Effector CD8-positive, alpha-beta T cell (primary cell): ENCODE results near the gene MAEA.

Experiments
- DNase-seq: peaks from one replicate; lab custom pipeline; 2025; lab: John Stamatoyannopoulos, UW
- total RNA-seq, 4 experiments: gene quantifications; one replicate each; lab custom pipeline; 2026; lab: John Stamatoyannopoulos, UW

Gene MAEA
- total RNA-seq, result 89.7 to 101 (median 96.5) reads per million in 4 experiments

DNA sequence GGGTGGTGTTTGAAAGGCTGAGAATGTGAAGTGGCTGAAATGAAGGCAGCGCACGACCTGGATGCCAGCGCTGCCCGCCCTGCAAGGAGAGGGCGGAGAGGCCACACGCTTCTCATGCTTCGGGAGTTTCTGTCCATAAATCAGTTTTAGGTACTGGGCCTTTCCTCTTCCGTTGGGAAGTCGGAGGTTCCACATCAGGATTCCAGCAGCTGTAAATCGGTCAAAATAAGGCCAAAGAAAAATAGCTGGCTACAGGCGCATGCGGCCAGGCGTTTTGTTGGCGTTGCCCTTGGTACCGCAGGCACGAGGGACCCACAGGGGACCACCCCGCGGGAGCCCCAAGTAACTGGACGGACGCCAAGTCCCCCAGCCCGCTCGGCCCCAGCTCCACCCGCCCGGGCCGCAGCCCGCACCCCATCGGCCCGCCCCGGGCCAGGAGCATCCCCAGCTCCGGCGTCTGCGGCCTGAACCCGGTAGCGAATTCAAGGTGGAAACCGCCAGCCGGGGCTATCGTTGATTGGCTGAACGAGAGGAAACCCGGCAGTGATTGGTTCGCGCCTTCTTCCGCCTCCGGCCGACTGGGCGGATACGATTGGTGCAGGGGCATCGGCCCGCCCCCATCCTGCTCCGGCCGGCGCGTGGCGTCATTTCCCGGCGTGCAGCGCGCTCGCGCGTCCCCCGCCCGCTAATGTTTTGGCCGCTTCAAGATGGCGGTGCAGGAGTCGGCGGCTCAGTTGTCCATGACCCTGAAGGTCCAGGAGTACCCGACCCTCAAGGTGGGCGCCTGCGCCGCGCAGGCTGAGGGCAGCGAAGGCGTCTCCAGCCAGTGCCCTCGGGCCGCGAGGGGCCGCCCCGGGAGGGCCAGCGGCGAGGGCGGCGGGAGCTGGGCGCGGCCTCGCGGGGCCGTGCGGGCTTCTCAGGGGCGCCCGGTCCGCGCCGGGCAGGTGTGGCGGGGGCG is at the start of gene MAEA:
Gene MAEA (plus strand): TSS at position 685 of the 958 bp plus-strand sequence. CDS start 23 bp downstream, at position 708.
- peak; percentile 94 for DNase-seq

DNA sequence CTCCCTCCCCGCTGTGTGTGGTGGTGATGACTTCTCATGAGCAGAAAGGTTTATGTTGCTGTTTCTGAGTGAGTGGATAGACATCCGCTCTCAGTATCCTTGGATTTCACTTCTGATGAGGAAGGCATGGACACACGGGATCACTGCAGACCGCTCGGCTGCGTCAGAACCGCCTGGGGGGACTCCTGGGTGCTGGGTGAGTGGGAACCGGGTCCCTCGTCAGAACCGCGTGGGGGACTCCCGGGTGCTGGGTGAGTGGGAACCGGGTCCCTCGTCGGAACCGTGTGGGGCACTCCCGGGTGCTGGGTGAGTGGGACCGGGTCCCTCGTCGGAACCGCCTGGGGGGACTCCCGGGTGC is 49.8 kb upstream of the MAEA start:
- no peak for DNase-seq

DNA sequence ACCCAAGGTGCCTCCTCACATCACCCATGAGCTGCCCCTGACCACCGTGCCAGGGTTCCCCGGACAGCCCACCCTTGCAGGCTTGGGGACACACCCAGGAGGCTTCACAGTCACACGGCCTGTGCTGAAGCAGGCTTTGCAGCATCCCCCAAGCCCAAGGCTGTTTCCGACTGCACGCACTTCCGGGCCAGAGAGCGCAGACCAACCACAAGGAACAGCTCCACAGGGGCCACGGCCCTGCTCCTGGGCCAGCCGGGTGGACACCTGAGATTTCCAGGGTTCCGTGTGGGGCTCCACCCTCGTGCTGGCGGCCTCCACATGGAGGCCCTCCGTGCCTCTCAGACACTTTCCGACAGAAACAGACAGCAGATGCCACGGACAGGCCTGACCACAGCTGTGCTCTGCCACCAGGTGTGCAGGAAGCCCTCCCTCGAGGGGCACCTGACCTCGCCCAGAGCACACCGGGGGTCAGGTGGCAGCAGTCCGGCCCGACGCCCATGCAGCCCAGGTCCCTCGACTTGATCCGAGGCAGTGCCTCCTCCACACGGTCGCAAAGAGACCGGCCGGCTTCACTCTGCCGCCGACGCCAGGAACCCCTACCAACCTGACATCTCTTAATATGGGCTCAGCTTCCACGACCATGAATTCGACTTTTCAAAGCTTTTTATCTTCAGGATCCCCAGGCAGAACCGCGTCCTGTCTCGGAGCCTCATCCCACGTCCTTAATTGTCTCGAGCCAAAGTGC is 48.8 kb upstream of the MAEA start:
- DNase-seq, result no peak

DNA sequence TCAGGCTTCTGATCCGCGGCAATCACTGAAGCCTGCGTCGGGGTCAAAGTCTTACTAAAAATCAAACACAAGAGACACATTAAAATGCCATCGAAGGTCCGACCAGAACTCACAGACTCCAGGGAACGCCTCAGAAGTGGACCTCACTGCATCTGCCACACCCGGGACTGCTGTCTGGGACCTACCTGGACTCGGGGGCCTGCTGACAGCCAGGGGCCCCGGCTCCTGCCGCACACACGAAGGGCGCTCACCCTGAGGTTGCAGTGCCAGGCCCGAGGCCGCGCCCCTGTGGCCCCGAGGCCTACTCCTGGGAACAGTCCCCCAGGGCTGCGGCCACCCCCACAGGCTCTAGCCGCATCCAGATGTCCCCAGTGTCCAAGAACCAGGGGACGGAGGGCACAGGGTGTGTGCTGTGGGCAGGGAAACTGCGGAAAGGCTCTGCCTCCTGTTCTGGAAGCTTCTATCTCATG is 48.2 kb upstream of the MAEA start:
- DNase-seq, result no peak

DNA sequence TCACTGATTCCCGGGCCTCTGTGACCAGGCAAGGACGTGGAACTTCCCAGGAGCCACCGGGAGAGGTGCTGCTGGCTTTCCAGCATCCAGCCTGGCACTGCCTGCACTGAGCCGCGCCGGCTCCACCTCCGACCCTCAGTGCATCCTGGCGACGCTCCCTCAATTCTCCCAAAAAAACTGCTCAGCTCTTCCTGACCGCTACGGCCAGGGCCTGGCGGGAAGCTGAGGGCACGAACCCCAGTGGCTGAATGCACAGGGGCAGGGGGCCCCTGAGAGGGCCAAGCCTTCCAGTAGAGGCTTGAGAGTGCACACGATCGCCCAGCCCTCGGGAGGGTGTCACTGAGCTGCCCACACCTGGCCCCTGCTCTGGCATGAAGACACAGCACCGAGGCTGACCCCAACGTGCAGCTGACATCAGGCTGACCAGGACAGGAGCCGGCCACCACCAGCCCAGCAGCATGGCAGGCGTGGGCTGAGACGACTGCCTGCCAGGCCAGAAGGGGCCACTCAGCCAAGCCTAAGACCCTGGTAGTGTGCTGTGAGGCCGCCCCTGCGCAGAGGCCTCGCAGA is 47.7 kb upstream of the MAEA start:
- DNase-seq, result no peak

DNA sequence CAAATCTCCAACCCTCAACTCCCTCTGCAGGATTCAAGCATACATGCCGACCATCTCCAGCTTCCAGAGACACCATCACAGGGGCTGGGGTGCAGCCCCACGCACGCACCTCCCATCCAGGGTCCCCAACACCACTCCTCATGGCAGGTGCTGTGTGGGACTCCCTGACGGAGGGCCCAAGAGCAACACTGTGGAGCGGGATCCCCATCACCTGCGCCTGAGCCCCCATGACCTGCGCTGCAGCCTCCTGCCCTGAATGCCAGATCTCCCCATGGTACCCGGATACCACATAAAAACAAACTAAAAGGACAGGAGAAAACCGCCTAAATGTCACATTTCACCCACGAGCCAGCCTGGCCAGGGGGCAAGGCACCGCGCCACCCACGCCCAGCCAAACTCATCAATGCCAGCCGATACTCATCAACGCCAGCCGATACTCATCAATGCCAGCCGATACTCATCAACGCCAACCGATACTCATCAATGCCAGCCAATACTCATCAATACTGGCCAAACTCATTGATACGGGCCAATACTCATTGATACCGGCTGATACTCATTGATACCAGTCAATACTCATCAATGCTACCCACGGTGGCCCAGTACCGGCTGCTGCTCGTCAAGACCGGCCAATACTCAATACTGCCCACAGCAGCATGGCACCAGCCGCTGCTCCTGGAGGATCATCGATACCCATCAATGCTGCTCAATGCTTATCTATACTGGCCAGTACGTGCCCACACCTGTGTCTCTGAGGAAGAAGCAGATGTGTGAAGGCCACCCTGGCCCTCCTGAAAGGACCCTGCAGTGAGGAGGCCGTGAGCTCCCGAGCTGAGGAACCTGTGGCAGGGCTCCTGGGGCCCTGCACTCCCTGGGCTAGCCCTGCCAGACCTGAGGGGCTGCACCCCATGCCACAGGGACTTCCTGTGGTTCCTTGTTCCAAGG is 46.9 kb upstream of the MAEA start:
- DNase-seq, result no peak

DNA sequence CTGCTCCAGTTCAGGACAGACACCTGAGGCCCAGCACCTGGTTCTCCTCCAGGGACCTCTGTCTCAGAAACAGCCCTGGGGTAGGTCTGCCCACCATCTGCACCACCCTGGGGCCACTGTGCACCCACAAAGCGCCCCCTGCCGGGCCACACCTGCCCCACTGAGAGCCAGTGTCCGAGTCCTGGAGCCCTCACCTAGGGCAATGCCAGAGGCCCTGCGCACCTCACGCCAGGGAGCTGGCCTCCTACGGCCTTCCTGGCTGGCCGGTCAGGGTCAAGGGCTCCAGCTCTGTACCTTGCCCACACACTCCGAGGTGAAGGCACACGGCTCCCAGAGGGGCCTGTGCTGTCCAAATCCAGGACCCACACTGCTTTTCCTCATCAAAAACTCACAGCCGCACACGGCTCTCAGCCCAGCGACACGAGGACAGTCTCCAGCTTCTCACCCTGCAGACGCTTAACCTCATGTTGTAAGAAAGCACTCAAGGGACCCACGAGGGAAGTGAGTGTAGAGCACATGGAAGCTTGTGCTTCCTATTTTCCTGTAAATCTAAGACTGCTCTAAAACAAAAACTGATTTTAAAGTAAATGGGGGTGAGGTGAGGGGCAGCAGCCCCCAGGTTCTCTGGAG is 46.1 kb upstream of the MAEA start:
- DNase-seq, result no peak

DNA sequence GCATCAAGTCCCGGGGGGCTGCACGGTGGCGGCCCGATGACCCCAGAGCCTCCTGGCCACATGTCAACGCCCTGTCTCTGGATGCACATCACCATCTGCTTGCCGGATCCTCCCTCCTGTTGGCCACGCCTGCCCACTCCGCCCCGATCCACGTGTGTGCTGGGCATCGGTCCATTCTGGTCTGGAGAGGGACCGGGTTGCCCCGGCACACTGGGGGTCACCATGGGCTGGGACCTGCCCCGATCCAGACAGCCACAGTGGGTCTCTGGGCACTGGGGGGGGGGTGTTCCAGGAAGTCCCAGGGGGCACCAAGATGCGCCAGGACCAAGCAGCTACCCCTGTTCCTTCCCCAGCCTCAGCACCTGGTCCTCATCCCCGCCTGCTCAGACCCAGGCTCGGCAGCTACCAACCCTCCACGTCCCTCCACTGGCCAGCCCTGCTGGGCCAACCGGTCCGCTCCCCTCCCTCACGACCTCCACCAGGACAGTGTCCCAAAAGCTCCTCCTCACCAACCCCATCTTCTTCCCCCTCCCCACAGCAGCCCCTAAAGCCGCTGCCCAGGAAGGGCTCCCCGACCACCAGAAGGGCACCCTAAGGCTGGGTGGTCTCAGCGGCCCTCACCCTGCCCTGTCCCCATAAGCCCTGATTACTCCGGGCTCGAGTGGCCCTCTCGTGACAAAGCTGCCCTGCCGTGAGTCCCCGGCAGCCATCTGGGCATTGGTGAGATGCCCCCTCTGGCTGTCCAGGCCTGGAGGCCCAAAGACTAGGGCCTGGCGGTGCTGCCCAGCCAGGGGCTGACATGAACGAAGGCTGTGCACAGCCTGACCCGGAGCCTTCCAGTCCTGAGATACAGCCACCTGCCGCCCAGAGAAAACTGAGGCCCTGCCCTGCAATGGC is 45.4 kb upstream of the MAEA start:
- no peak for DNase-seq

GRCh38 chr4:1244978-1245471 is 44.7 kb upstream of the MAEA start:
- DNase-seq, result no peak

DNA sequence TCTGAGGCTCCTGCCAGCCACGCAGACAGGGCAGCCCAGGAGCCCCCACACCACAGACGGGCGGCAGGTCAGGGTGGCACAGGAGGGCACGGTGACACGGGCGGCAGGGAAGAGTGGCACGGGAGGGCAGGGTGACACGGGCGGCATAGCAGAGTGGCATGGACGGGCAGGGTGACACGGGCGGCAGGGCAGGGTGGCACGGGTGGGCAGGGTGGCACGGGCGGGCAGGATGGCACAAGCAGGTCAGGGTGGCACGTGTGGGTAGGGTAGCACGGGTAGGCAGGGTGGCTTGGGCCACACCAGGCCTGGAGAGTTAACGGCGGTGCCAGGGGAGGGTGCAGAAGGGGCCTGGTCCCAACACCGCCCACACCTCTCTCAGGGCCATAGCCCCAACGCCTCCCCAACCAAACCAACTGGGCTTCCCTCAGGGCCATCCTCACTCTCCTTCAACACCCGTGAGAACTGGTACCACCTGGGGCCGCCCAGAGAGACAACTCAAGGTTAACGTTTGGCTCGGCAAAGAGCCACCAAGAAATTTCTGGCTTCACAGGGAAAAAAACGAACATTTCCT is 44.1 kb upstream of the MAEA start:
- no peak for DNase-seq

DNA sequence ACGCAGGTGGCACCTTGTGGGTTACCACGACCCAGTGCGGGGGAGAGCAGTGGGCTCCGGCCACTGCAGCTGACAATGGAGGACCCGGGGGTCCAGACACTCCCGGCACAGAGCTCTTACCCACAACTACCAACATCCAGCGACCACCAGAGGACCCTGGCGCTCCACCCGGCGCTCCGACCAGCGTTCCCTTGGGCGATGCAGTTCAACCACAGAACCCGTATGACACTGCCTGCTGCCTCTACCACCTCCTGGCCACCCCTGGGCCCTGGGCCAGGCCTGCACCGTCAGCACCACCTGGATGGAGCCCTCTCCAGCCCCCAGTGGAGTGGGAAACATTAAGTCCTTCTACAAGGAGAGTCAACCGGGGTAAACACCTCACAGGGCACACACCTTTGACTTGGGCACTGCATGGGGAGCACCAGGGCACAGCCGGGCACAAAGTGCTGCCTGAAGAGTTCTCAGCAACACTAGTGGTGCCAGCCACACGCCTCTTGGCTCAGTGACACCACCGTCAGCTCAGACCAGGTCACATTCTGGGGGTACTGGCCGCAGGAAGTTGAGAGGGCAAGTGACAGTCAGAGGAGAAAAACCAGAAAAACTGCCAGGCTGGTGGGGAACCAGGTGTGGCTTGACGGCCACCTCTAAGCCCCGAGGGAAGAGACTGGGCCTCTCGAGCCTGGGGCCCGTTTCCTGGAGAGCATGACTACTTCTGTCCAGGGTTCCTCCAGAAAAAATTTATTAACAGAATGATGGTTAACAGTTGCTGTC is 43.4 kb upstream of the MAEA start:
- no peak for DNase-seq

DNA sequence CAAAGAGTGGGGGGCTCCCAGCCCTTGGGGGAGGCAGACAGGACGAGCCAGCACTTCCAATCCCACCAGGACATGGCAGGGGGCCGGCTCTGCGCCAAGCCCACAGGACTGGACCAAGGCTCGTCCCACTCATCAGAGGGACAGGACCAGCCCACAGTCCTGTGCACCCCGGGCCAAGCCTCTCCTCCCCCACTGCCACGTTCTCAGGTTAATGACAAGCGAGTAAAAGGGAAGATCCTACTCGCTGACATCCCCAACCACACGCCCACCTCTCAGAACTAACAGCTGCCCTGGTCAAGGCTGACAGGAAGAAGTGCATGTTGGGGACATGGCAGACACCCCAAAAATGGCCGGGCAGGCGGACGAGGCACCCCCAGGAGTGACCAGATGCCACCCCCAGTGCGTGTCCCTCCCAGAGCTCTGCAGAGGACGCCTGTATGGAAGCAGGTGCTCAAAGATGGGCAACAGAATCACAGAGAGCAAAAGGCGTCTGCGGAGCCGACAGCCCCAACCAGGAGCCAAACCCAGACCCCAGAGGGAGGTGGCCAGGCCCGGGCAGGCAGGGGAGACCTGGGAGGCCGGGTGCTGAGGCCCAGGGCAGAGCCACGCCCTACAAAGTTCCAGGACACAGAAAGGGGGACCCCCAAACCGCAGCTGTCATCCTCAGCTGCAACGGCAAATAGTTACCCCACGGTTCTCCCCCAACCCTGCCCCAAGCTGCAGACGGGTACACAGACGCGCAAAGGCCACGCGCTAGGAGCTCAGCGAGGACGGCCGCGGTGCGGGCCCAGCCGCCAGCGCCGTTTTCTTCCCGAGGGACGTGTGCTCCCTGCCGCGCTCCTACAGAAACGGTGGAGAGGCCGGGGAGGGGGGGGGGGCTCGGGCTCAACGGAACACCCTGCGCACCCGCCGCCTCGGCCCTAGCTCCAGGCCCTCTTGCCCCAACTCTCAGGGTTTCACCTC is 42.5 kb upstream of the MAEA start:
- no peak for DNase-seq

GRCh38 chr4:1247864-1248244 is 41.8 kb upstream of the MAEA start:
- DNase-seq, result no peak

DNA sequence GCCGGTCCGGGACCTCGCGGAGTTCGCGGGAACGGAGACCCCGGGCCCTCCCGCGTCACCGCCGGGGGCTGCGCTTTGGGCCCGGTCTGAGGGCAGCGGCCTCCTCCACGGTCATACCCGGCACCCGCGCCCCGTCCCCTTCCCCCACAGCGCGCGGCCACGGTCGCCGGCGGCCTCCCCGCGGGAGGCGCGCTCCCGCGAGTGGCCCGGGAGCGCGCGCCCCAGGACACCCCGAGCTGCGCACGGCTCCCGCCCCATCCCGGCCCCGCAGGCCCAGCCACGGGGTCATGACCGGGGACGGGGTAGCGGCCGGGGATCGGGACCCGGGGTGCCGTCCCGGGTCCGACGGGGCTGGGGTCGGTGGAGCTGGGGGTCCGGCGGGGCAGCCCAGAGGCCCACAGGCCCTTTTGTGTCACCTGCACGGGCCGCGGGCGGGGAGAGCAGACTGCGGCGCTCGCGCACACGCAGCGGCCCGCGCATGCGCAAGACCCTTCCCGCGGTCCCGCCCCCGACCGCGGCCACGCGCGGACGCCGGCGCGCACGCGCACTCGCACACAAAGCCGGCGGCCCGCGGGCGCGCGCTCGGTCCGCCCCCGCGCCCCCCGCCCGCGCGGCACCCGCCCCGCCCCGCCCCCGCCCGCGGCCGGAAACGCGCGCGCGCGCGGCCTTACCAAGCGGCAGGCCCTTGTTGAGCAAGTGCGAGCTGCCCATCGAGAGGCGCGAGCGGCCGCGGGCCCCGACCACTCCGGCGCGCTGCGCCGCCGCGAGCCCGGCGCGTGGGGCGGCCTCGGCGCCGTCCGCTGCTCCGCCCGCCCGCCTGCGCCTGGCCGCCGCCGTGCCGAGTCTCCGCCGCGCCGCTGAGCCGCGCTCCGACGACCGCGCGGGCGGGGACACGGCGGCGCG is 41.2 kb upstream of the MAEA start, which contains the start of gene CTBP1:
Gene CTBP1 (minus strand): TSS at position 886 of the 903 bp plus-strand sequence. CDS start 7,799 bp downstream, outside the sequence.
- DNase-seq, result peak; percentile 74

DNA sequence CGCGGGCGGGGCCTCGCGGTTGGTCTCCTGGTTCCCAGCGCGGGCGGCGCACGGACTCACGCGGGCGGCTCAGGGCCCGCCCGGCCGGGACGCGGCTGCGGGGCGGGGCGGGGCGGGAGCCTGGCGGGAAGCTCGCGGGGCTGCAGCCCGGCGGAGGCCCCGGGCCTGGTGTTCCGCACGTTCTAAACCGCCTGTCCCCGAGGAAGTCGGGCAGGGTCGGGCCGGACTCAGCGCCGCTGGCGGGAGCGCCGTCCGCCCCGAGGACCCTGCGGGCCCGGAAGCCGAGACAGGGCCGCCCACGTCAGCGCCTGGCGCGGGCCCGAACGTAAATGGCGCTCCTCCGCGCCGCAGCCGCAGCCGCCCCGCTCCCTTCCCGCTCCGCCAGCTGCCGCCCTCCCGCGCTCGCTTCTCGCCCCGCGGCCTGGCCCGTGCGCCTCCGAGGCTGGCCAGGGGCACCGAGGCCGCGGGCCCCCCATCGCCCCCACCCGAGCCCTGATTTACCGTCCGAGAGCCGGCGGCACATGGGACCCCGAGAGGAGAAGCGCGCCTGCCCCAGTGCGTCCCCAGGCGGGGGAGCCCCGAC is 40.5 kb upstream of the MAEA start:
- DNase-seq, result peak; percentile 65
